GM18951 (cell line): Measurements from ENCODE around the gene USP25.

Experiments
- POLR2A ChIP-seq: IDR thresholded peaks from 4 replicates; pipeline ENCODE4 v1.6.1; 2011; ENCODE audit warnings: mild to moderate bottlenecking; ENCODE audit not compliant: insufficient read length, insufficient read depth; ENCODE audit errors: extremely low read depth
- in situ Hi-C: fragments of 300-500 bp; cut with MboI; formaldehyde crosslinking; loops from one replicate; pipeline ENCODE4 v1.12.0; 2022; ENCODE audit warnings: low sequenced_read_pairs, mixed read lengths, inconsistent platforms; ENCODE audit not compliant: unreplicated experiment

Gene USP25

GRCh38 chr21:15826908-15827601 is 97.3 kb downstream of the USP25 start:
- in situ Hi-C loops = no loop called here
- no peak for TF ChIP-seq POLR2A

GRCh38 chr21:15831497-15831896 is 101.7 kb downstream of the USP25 start:
- in situ Hi-C loops = no loop called here
- no peak for TF ChIP-seq POLR2A

GRCh38 chr21:15837645-15838044 is 107.9 kb downstream of the USP25 start:
- in situ Hi-C loops = no loop called here
- TF ChIP-seq POLR2A = no peak

GRCh38 chr21:15839026-15839425 is 109.2 kb downstream of the USP25 start:
- TF ChIP-seq POLR2A = no peak
- in situ Hi-C loops = no loop called here

- no peak for TF ChIP-seq POLR2A
- in situ Hi-C loops = no loop called here
Observed at GRCh38 chr21:15839601-15840000, 109.8 kb downstream of the USP25 start.

- in situ Hi-C loops = no loop called here
Observed at GRCh38 chr21:15840406-15840805, 110.6 kb downstream of the USP25 start.

GRCh38 chr21:15841856-15842564 is 112.2 kb downstream of the USP25 start:
- TF ChIP-seq POLR2A = no peak
- in situ Hi-C loops = no loop called here

More at GRCh38 chr21:15840406-15840805, 110.6 kb downstream of the USP25 start:
- TF ChIP-seq POLR2A = no peak

GRCh38 chr21:15842565-15842880 is 112.7 kb downstream of the USP25 start:
- in situ Hi-C loops = no loop called here
- TF ChIP-seq POLR2A = no peak

- TF ChIP-seq POLR2A = no peak
- in situ Hi-C loops = no loop called here
Observed at GRCh38 chr21:15843766-15844165, 114.0 kb downstream of the USP25 start.

- TF ChIP-seq POLR2A = no peak
- in situ Hi-C loops = no loop called here
Observed at GRCh38 chr21:15848634-15849560, 119.1 kb downstream of the USP25 start.

GRCh38 chr21:15849927-15850326 is 120.1 kb downstream of the USP25 start:
- in situ Hi-C loops = no loop called here
- TF ChIP-seq POLR2A = no peak

GRCh38 chr21:15850645-15851044 is 120.9 kb downstream of the USP25 start:
- TF ChIP-seq POLR2A = no peak
- in situ Hi-C loops = no loop called here

- in situ Hi-C loops = no loop called here
- TF ChIP-seq POLR2A = no peak
Observed at GRCh38 chr21:15852146-15852545, 122.4 kb downstream of the USP25 start.
